Subcutaneous adipose tissue (tissue), 4 donors: Measurements from ENCODE around the gene IRF7. TPM values are rescaled to one million over a fixed set of nuclear protein-coding genes. Genes with fewer than 3 reads are reported as not detected.

Experiments used
- total RNA-seq, 4 donors: library from RNA; depleted of rRNA; stranded (reverse); fragments of >200 nt; gene quantifications; one replicate each; pipeline ENCODE4 v1.1.0, GENCODE V29; 2016
- TF ChIP-seq, protein P1 (sequence below): fragments of 450-650 bp; IDR thresholded peaks from one replicate; pipeline ENCODE4 v1.5.1; 2016; ENCODE audit warnings: low read depth, mild to moderate bottlenecking, control low read depth, antibody characterized with exemption, moderate library complexity

IRF7 gene
- total RNA-seq, 4 donors from 2014 or later: 3.6 to 40.9 (median 17.0) TPM

DNA sequence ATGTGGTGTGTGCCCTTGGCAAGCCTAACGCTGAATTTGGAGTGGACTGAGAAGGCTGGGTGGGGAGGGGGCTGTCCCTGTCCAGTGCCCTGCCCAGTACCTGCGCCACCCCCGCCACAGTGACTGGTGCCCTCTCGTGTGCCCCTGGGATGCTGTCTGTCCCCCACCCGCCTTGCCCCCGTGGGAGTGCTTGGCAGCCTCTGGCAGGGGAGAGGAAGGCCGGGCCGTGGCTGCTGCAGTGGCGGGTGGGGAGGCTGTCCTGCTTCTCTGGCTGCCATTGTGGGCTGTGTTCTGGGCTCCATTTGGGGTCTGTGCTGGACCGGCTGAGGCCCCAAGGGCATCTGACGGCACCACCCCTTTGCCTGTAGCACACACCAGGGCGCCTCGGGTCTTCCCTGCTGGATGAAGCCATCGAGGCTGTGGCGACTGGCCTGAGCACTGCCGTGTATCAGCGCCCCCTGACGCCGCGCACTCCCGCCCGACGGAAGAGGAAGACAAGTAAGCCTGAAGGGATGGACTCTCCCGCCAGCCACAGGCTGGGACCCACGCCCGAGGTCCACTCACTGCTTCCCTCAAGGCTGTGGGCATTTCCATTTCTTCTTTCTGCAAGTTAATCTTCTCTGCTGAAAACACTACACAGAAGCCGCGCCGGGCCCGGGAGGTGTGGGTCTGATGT lies 17.6 kb downstream of the IRF7 start:
- TF ChIP-seq, protein P1, sequence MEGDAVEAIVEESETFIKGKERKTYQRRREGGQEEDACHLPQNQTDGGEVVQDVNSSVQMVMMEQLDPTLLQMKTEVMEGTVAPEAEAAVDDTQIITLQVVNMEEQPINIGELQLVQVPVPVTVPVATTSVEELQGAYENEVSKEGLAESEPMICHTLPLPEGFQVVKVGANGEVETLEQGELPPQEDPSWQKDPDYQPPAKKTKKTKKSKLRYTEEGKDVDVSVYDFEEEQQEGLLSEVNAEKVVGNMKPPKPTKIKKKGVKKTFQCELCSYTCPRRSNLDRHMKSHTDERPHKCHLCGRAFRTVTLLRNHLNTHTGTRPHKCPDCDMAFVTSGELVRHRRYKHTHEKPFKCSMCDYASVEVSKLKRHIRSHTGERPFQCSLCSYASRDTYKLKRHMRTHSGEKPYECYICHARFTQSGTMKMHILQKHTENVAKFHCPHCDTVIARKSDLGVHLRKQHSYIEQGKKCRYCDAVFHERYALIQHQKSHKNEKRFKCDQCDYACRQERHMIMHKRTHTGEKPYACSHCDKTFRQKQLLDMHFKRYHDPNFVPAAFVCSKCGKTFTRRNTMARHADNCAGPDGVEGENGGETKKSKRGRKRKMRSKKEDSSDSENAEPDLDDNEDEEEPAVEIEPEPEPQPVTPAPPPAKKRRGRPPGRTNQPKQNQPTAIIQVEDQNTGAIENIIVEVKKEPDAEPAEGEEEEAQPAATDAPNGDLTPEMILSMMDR: no peak

- TF ChIP-seq, protein P1: no peak
Measured at GRCh38 chr11:597166-597725, 18.5 kb downstream of the IRF7 start.

- TF ChIP-seq, protein P1: no peak
Measured at GRCh38 chr11:596374-596773, 19.4 kb downstream of the IRF7 start.

DNA sequence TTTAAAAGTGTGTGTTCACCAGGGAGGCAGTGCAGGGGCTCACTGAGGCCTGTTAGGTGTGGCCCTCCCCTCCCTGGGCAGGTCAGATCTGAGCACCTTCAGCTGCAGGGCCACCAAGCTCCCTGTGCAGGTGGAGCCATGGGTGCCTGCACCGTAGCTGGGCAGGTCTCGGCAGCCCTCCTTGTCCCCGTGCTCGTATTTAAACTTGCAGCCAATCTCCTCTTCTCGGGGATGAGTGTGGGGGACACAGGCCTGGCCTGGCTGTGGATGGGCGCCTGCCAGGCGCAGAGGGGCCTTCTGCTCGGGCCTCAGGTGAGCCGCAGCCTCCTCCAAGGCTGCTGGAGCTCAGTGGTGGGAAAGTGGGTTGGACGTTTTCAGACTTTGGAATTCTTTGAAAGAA lies 20.4 kb downstream of the IRF7 start:
- TF ChIP-seq, protein P1: no peak

GRCh38 chr11:593347-593746 lies 22.4 kb downstream of the IRF7 start:
- TF ChIP-seq, protein P1: no peak

DNA sequence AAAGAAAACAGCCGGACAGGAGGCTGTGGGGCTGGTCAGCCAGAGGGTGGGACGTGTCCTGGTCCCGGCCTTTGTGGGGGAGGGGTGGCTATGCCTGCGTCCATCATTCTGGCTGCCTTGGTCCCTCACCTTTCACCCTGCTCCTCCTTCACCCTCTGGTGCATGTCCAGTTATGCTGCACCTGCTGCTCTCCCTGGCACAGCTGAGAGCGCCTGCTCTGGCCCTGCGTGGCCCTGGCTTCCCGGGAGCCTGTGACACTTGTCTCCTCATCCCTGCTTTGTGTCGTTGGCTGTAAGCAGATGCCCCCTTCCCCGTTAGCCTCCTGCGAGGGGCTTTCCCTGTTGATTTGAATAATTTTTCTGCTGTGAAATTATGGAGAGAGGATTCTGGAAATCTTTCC lies 22.8 kb downstream of the IRF7 start:
- TF ChIP-seq, protein P1: no peak

DNA sequence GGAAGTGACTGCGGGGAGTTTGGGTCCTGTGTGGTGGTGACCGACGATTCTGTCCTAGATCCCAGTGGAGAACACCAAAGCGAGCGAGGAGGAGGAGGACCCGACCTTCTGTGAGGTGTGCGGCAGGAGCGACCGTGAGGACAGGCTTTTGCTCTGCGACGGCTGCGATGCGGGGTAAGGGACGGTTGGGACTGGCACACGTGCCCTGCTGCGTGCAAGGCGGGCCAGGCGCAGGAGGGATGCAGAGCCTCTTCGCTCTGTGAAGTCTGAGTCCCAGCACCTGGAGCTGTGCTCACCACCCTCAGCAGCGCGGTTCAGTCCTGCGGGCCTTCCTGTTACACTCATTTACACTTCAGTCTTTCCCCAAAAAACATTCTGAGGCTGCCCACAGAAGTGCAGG lies 23.2 kb downstream of the IRF7 start:
- TF ChIP-seq, protein P1: no peak
